Dermis microvascular lymphatic vessel endothelial cell (primary cell): ENCODE results near the gene LACTB. TPM values are rescaled to one million over a fixed set of nuclear protein-coding genes. Genes with fewer than 3 reads are reported as not detected.

Experiments
- DNase-seq, 2 donors: peaks; one replicate each; pipeline versions ENCODE4 v3.0.0 to v3.0.0-alpha.2; 2010; ENCODE audit warnings: low read depth in 2 of 2
- total RNA-seq: library from RNA; depleted of rRNA; stranded (reverse); fragments of >200 nt; gene quantifications from 2 replicates; pipeline ENCODE4 v1.2.1, GENCODE V29; 2014

The LACTB gene
- total RNA-seq, 1 donor from 2014 or later, result 19.9 TPM

- DNase-seq, result no peak
Measured at GRCh38 chr15:63169788-63170187, 48.1 kb downstream of the LACTB start.

GRCh38 chr15:63172376-63172775 is 50.7 kb downstream of the LACTB start:
- no peak for DNase-seq

GRCh38 chr15:63172851-63173451 is 51.3 kb downstream of the LACTB start:
- DNase-seq, result no peak

- DNase-seq, result no peak
Measured at GRCh38 chr15:63176302-63176701, 54.6 kb downstream of the LACTB start.

- peak in 1 of 2 donors; percentile 41 for DNase-seq
Measured at GRCh38 chr15:63178034-63178433, 56.4 kb downstream of the LACTB start.

GRCh38 chr15:63180746-63181145 is 59.1 kb downstream of the LACTB start:
- DNase-seq, result no peak

GRCh38 chr15:63181648-63182047 is 60.0 kb downstream of the LACTB start:
- DNase-seq, result no peak

GRCh38 chr15:63185206-63185605 is 63.5 kb downstream of the LACTB start:
- no peak for DNase-seq

GRCh38 chr15:63186065-63186464 is 64.4 kb downstream of the LACTB start:
- no peak for DNase-seq

GRCh38 chr15:63187589-63188226 is 66.0 kb downstream of the LACTB start:
- DNase-seq, result no peak

GRCh38 chr15:63188247-63188925 is 66.7 kb downstream of the LACTB start:
- DNase-seq, result no peak

GRCh38 chr15:63188926-63189871 is 67.5 kb downstream of the LACTB start, which contains the start of gene RAB8B:
Gene RAB8B (plus strand): TSS chr15:63189606. CDS start chr15:63189625, 19 bp downstream.
- peak; percentile 78 to 95 for DNase-seq

- peak in 1 of 2 donors; percentile 29 for DNase-seq
Measured at GRCh38 chr15:63189941-63190768, 68.5 kb downstream of the LACTB start.

- peak in 1 of 2 donors; percentile 26 for DNase-seq
Measured at GRCh38 chr15:63190769-63191649, 69.3 kb downstream of the LACTB start.

Other genes with a start within 250 kb of the LACTB start
- 165 and 241 TPM in 2 replicates for gene TPM1, start 79.1 kb upstream of the LACTB start, total RNA-seq
- 245 and 318 TPM in 2 replicates for gene RPS27L, start 35.6 kb downstream of the LACTB start, total RNA-seq
- gene RAB8B, start 67.7 kb downstream of the LACTB start, total RNA-seq, result 55.8 and 56.8 TPM in 2 replicates
- gene APH1B, start 155.7 kb downstream of the LACTB start, total RNA-seq, result 18.9 and 27.1 TPM in 2 replicates